HG03571 (cell line): ENCODE results near the gene MYOF.

ENCODE experiments used
- ATAC-seq: cut with Tn5 transposase; IDR thresholded peaks from one replicate; pipeline ENCODE4 v1.9.1; 2021; ENCODE audit not compliant: unreplicated experiment

Gene MYOF

DNA sequence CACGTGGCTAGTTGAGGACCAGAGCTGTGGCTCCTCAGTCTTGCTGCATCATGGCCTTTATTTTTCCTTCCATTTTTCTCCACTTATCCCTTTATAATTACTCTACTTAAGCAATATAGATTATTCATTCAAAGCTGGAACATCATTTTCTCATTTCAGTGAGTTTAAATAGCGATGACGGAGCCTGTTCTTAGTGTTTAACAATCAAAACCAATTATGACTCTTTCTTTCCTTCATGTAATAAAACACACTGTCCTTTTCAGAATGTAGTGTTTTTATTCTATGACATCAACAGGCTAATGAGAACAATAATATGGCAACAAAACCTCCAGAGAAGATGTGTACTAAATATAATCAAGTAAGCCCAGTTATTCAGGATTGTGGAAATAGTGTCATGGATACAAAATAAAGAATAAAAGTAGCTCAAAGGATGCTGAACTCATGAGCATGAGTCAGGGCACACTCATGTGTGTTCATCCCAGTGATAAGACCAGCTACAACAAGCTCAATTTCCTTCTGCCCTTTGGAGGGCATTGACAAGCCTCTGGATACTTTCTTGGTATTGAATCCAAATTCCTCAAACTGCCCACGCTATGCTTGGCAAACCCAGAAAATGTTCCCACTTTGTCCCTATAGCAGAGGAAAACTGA lies 220.0 kb downstream of the MYOF start:
- no peak for ATAC-seq

DNA sequence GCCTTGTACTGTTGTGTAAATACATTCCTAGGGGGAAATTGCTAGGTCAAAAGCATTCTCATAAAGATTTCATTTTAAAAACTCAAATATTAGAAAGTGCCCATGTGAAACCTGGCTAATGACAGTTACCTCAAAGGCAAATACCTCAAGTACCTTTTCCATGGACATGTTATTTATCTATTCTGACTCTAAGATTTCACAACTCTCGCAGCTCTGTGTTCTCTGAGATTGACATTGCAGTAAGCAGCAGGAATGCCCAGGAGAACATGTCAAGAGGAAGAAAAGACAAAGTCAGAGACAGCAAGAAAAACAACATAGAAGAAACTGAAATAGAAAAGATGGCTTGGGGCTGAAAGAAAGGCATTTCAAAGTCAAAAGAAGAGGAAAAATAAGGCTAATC lies 221.0 kb downstream of the MYOF start:
- ATAC-seq: no peak

DNA sequence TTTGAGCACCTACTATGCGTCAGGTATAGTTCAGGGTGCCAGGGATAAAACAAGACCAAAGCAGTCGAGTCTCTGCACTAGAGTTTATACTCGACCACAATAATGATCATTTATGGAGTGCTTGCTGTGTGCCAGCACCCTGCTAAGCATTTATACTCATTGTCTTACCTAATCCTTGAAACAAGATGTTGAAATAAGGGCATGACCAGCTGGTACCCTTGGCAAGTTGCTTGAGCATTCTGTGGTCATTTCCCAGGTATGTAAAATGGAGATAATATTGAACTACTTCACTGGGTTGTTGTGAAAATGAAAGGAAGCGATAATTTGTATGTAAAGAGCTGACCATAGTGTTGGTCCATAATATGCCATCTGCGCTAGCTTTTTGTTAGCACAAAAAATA lies 223.0 kb downstream of the MYOF start:
- ATAC-seq: no peak
